Retinal pigment epithelial cell (primary cell): ENCODE results near the gene OTUD4.
"Not testable (repeated sequence)": the region's sequence is repeated elsewhere in the genome, so short reads cannot be mapped to it uniquely, and the experiment has no call there.

ENCODE experiments used
- DNase-seq: peaks from one replicate; pipeline ENCODE4 v3.0.0-alpha.2; 2010; ENCODE audit warnings: low read depth
- H3K4me3 ChIP-seq: 2 replicates; pipeline ENCODE4 v1.5.1; 2011; ENCODE audit warnings: mild to moderate bottlenecking, low read length, control low read depth, moderate library complexity
- CTCF ChIP-seq: conservative IDR thresholded peaks from 2 replicates; pipeline ENCODE4 v1.5.1; 2011; ENCODE audit warnings: low read depth, low read length, control low read depth, inconsistent platforms

OTUD4 gene

GRCh38 chr4:145189981-145190380 lies 9.6 kb upstream of the OTUD4 start:
- no peak overlapping the region for H3K4me3 ChIP-seq
- DNase-seq: no peak
- no peak for TF ChIP-seq CTCF

- no peak for DNase-seq
- no peak overlapping the region for H3K4me3 ChIP-seq
- no peak for TF ChIP-seq CTCF
Observed at GRCh38 chr4:145186729-145187128, 6.3 kb upstream of the OTUD4 start.

DNA sequence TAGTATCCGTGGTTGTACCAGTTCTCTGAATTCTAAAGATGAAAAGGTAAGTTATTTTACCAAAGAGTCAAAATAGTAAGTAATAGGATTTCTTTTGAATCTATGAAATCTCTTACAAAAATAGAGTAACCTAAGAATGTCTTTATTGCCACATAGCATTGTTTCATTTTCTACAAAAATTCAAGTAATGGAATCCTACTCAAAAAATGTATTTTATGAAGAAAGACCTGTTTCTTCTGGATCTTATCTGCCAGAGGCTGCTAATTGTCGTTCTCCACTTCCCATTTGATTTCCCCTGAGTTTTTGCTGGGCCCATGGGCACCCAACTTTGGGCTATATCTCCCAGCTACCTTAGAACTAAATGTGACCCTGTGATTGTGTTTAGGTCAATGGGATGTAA lies 3.2 kb upstream of the OTUD4 start:
- no peak overlapping the region for H3K4me3 ChIP-seq
- DNase-seq: no peak
- TF ChIP-seq CTCF: no peak

GRCh38 chr4:145183023-145183422 lies 2.6 kb upstream of the OTUD4 start:
- no peak overlapping the region for H3K4me3 ChIP-seq
- TF ChIP-seq CTCF: no peak
- no peak for DNase-seq

- DNase-seq: no peak
- no peak for TF ChIP-seq CTCF
- H3K4me3 ChIP-seq: no peak overlapping the region
Observed at GRCh38 chr4:145182222-145182621, 1.8 kb upstream of the OTUD4 start.

DNA sequence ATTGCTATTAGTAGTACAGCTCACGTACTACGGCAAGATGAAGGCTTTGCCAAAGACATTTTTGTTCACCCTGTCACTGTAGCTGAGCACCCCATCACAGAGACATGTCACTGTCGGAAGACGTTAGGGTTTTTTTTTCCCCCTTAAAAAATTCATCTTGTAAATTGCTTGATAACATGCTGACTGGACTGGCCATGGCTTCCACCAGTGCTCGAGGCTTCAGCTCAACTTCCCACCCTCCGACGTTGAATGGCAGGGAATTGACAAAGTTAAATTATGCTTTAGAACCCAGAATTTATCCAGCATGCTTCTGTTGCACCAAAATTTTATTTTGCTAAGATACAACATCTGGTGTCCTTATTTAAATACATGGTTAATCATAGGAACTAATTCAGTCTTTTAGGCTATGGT lies 707 bp upstream of the OTUD4 start:
- no peak for DNase-seq
- peak overlapping the region; percentile 46 for H3K4me3 ChIP-seq
- no peak for TF ChIP-seq CTCF

DNA sequence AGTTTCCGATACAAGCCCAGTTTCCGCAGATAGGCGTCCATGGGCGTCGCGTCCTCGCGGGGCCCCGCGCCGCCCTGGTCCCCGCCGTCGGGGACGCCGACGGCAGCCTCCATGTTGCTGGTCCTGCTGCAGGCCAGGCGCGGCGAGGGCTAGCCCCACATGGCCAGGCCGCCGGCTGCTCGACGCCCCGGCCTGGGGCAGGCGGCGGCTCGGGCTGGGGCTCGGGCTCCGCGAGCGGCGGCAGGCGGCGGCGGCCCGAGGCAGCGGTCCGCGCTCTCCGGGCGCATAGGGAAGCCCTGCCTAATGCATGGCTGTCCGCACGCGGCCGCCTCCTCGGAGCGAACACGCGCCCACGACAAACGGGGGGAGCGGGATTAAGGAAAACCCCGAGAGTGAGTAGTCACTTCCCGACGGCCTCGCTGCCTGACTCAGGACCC lies 510 bp downstream of the OTUD4 start:
- peak overlapping the region; percentile 84 for H3K4me3 ChIP-seq
- not testable (repeated sequence) for DNase-seq

DNA sequence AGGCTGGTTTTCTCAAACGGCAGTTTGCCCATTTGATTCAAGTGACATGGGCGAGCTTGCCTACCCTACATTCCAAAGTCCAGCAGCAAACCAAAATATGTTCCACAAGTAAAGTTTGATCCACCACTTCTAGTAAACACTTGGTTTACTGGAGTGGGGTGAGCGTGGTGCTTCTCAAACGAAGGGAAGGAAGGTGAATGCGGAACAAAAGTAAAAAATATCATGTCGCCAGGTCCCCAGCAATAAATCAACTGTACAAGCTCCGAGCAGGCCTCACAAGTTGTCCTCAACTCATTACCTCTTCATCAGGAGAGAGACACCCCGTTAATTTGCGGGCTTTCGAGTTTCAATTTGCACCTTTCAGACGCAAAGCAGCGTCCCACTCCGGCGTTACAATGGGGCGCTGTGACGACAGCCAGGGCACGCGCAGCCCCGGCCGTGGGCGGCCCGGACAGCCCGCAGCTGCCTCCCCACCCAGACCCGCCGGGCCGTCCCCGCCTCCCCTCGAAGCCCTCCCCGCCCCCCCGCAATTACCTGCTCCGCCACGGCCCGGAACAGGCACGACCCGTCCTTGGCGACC lies 1.0 kb downstream of the OTUD4 start:
- no peak for TF ChIP-seq CTCF
- no peak for DNase-seq
- H3K4me3 ChIP-seq: peak overlapping the region; percentile 84
